ENCODE measurements around the gene NALF2. TPM values are rescaled to one million over a fixed set of nuclear protein-coding genes. Genes with fewer than 3 reads are reported as not detected.

NALF2 gene
- not detected for polyA plus RNA-seq

DNA sequence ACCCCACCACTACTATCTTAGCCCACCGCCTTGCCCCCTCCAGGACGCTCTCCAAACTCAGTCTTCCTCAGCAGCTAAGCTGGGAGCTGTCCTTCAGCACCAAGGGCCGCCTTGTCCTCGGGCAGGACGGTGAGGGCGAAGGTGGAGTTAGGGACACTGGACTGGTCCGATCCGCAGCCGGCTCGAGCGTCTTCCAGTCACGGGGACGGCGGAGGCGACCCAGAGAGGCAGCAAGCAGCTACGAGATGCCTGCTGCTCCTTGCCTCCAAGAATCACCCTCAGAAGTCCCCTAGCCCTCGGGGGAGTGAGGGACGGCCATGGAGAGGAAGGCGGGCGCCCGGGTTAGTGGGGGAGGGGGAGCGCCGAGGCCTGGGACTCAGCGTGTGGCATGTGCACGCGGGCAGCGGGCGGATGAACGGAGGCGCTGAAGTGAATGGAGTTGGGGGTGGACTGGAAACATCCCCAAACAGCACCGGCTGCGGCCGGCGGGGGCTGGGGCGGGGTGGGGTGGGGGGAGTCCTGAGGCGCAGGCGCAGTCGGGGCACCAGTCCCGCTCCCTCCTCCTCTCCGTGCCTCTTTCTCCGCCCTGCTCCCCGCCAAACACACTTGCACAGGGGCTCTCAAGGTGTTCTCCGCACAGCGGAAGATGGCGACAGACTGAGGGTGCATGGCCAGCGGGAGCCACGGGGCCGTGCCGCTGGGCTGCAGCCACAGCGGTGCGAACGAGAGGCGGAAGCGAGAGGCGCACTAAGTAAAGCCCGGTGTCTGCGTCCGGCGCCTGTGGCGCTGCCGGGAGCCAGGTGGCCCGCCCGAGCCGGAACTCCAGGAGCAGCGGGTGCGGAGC is at the start of gene NALF2:
Gene NALF2 (plus strand): TSS at position 545 of the 844 bp plus-strand sequence. CDS start 957 bp downstream, outside the sequence.
- no peaks in the 10 kb centered on the region for H3K36me3 Mint-ChIP-seq
- H3K27me3 Mint-ChIP-seq (ENCODE audit: low read depth in 3 of 3) = peaks cover 3 to 6% (median 4%) of the 10 kb centered on the region in 3 donors
- no peak for DNase-seq
- no peaks in the 10 kb centered on the region for H3K4me1 Mint-ChIP-seq
- no peak within 1 kb of the TSS for H3K4me3 Mint-ChIP-seq
- H3K27ac Mint-ChIP-seq = no peak within 1 kb of the TSS
- no peaks in the 10 kb centered on the region for H3K9me3 Mint-ChIP-seq

- Mint-ChIP-seq H3K4me1 (no peaks in the 10 kb centered on the region), H3K4me3 (no peak overlapping the region), H3K9me3 (peaks cover 0 to 3% (median 0%) of the 10 kb centered on the region in 6 donors), H3K27ac (no peak overlapping the region), H3K27me3 (ENCODE audit: low read depth in 3 of 3) (peaks cover 0 to 3% (median 1%) of the 10 kb centered on the region in 3 donors), H3K36me3 (no peaks in the 10 kb centered on the region)
- DNase-seq = no peak
Observed at GRCh38 chrX:69457756-69458155, 46.4 kb upstream of the NALF2 start.

DNA sequence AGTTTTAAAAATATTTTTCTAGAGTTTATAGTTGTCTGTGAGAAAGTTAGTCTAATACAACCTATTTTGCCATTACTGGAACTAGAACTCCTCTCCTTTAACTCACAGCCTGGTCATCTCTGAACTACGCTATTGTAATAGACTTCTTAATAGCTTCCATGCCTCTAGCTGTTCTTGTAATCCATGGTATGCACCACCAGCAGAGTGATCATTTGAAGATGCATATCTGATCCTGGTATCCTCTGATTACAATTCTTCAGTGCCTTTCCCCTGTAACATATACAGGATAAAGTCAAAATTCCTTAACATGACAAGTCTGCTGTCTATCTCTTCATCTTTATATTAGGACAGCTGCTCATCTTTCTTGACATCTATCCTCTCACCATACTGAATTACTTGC is 37.6 kb upstream of the NALF2 start:
- H3K27me3 Mint-ChIP-seq (ENCODE audit: low read depth in 3 of 3) = peaks cover 0 to 5% (median 2%) of the 10 kb centered on the region in 3 donors
- no peak overlapping the region for H3K27ac Mint-ChIP-seq
- H3K4me1 Mint-ChIP-seq = no peaks in the 10 kb centered on the region
- H3K36me3 Mint-ChIP-seq = no peaks in the 10 kb centered on the region
- no peak for DNase-seq
- H3K4me3 Mint-ChIP-seq = no peak overlapping the region
- peaks cover 0 to 4% (median 0%) of the 10 kb centered on the region in 6 donors for H3K9me3 Mint-ChIP-seq

DNA sequence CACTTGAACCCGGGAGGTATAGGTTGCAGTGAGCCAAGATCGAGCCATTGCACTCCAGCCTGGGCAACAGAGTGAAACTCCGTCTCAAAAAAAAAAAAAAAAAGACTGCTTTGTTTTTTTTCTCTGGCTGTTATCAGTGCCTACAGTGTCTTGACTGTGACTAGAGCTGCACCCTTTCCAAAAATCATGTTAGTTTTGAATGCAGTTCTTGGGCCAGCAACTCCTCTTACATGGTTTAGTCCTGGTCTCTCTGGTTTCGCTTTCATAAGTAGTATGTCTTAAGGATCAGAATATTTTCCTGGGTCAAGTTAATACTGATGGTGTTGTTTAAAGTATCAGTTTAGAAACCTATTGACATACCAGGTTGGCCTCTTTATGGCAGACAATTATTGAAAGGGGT is 34.2 kb upstream of the NALF2 start:
- Mint-ChIP-seq H3K4me3 (no peak overlapping the region), H3K9me3 (peaks cover 0 to 2% (median 0%) of the 10 kb centered on the region in 6 donors), H3K36me3 (no peaks in the 10 kb centered on the region), H3K27me3 (ENCODE audit: low read depth in 3 of 3) (peaks cover 0 to 8% (median 2%) of the 10 kb centered on the region in 3 donors), H3K4me1 (no peaks in the 10 kb centered on the region), H3K27ac (no peak overlapping the region)
- no peak for DNase-seq

- Mint-ChIP-seq H3K4me3 (no peak overlapping the region), H3K36me3 (no peaks in the 10 kb centered on the region), H3K27ac (no peak overlapping the region), H3K9me3 (peaks cover 0 to 1% (median 0%) of the 10 kb centered on the region in 6 donors), H3K4me1 (no peaks in the 10 kb centered on the region), H3K27me3 (ENCODE audit: low read depth in 3 of 3) (peaks cover 0 to 5% (median 1%) of the 10 kb centered on the region in 3 donors)
- DNase-seq = no peak
Observed at GRCh38 chrX:69489625-69490024, 14.5 kb upstream of the NALF2 start.

- H3K27ac Mint-ChIP-seq = no peak overlapping the region
- DNase-seq = no peak
- H3K4me3 Mint-ChIP-seq = no peak overlapping the region
- H3K36me3 Mint-ChIP-seq = no peaks in the 10 kb centered on the region
- no peaks in the 10 kb centered on the region for H3K4me1 Mint-ChIP-seq
- H3K27me3 Mint-ChIP-seq (ENCODE audit: low read depth in 3 of 3) = peaks cover 0 to 5% (median 5%) of the 10 kb centered on the region in 3 donors
- no peaks in the 10 kb centered on the region for H3K9me3 Mint-ChIP-seq
Observed at GRCh38 chrX:69493193-69493592, 10.9 kb upstream of the NALF2 start.

- Mint-ChIP-seq H3K36me3 (no peaks in the 10 kb centered on the region), H3K4me3 (no peak overlapping the region), H3K9me3 (no peaks in the 10 kb centered on the region), H3K27ac (no peak overlapping the region), H3K27me3 (ENCODE audit: low read depth in 3 of 3) (peaks cover 0 to 5% (median 5%) of the 10 kb centered on the region in 3 donors), H3K4me1 (no peaks in the 10 kb centered on the region)
- no peak for DNase-seq
Observed at GRCh38 chrX:69493766-69494165, 10.4 kb upstream of the NALF2 start.

DNA sequence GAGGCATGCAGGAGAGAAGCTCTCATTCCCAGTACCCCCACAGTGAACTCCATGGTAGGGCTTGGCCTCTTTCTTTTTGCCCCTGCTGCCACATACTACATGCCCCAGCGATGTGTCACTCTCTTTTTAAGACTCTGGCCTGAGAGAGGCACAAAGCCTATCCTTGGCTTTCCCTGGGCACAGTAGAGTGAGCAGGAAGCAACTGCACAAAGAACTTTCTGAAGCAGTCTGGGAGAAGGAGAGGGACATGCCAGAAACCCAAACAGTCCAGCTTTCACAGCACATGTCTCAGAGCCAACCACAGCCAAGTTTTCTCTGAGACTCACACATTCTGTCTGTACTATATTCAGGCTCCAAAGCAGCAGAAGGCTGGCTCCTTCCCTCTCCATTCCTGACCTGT is 7.9 kb upstream of the NALF2 start:
- Mint-ChIP-seq H3K4me3 (no peak overlapping the region), H3K9me3 (no peaks in the 10 kb centered on the region), H3K4me1 (no peaks in the 10 kb centered on the region), H3K27me3 (ENCODE audit: low read depth in 3 of 3) (peaks cover 2 to 5% (median 4%) of the 10 kb centered on the region in 3 donors), H3K36me3 (no peaks in the 10 kb centered on the region), H3K27ac (no peak overlapping the region)
- DNase-seq = no peak

DNA sequence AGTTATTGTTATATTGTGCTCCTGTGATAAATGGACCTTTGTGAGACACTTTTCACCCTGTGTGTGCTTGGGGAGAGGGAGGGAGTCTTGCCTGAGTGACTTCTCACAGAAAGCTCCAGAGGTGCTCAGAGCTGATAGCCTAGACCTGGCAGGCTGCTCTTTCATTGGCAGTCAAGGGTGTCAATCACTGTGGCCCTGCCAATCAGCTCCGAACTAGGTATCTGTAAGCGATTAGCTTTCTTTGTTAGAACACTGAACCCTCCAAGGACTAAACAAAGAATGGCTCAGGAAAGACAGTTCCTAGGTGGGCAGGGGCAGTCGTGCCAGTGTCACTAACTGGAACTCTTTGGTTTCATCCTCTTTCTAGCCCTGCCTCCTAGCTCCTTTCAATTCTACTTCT is 2.7 kb upstream of the NALF2 start:
- H3K27ac Mint-ChIP-seq = no peak overlapping the region
- no peak for DNase-seq
- no peaks in the 10 kb centered on the region for H3K9me3 Mint-ChIP-seq
- H3K36me3 Mint-ChIP-seq = no peaks in the 10 kb centered on the region
- no peaks in the 10 kb centered on the region for H3K4me1 Mint-ChIP-seq
- peaks cover 1 to 6% (median 2%) of the 10 kb centered on the region in 3 donors for H3K27me3 Mint-ChIP-seq (ENCODE audit: low read depth in 3 of 3)
- no peak overlapping the region for H3K4me3 Mint-ChIP-seq

GRCh38 chrX:69503228-69503781 is 821 bp upstream of the NALF2 start:
- Mint-ChIP-seq H3K27ac (no peak overlapping the region), H3K4me3 (no peak overlapping the region), H3K36me3 (no peaks in the 10 kb centered on the region), H3K4me1 (no peaks in the 10 kb centered on the region), H3K9me3 (no peaks in the 10 kb centered on the region), H3K27me3 (ENCODE audit: low read depth in 3 of 3) (peaks cover under 1 to 6% (median 6%) of the 10 kb centered on the region in 3 donors)
- no peak for DNase-seq

DNA sequence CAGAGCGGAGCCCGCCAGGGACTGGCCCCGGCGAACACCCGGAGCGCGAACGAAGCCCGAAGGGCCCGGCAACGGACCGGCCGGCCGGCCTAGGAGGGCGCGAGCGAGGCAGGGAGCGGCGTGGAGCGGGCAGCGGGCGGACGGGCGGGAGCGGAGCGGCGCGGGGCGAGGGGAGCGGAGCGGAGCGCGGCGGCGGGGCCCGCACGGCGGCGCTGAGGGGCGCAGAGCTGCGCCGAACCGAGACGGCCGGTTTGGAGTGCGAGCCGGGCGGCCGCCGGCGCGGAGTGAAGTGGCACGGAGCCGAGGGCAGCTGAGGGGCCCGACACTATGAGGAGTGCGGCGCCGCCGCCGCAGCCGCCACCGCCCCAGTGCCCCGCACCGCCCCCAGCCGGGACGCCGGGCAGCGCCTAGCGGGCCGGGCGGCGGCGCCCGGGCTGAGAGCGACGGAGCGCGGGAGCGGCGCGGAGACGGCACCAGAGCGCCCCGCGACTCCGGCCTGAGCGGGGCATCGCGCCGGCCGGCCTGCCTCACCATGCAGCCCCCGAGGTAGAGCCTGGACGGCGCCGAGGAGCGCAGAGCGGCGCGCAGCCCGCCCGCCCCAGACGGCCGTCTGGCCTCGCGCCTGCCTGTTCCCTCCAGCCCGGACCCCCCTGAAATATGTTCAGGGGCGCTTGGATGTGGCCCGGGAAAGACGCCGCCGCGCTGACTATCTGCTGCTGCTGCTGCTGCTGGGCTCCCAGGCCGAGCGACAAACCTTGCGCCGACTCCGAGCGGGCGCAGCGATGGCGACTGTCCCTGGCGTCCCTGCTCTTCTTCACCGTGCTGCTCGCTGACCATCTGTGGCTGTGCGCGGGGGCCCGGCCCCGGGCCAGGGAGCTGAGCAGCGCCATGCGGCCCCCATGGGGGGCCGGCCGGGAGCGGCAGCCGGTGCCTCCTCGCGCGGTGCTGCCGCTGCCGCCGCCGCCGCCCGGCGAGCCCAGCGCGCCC is 793 bp downstream of the NALF2 start:
- no peaks in the 10 kb centered on the region for H3K9me3 Mint-ChIP-seq
- H3K4me1 Mint-ChIP-seq = no peaks in the 10 kb centered on the region
- H3K4me3 Mint-ChIP-seq = no peak overlapping the region
- DNase-seq = no peak
- no peak overlapping the region for H3K27ac Mint-ChIP-seq
- H3K27me3 Mint-ChIP-seq (ENCODE audit: low read depth in 3 of 3) = peaks cover 3 to 6% (median 5%) of the 10 kb centered on the region in 3 donors
- no peaks in the 10 kb centered on the region for H3K36me3 Mint-ChIP-seq

GRCh38 chrX:69505772-69506616 is 1.9 kb downstream of the NALF2 start:
- H3K27me3 Mint-ChIP-seq (ENCODE audit: low read depth in 3 of 3) = peaks cover 5 to 7% (median 6%) of the 10 kb centered on the region in 3 donors
- H3K4me1 Mint-ChIP-seq = no peaks in the 10 kb centered on the region
- no peak overlapping the region for H3K4me3 Mint-ChIP-seq
- no peak for DNase-seq
- H3K27ac Mint-ChIP-seq = no peak overlapping the region
- no peaks in the 10 kb centered on the region for H3K9me3 Mint-ChIP-seq
- H3K36me3 Mint-ChIP-seq = no peaks in the 10 kb centered on the region
